Measurements from ENCODE around the gene R3HDML.

- TF ChIP-seq POLR2A (IDR thresholded peaks at IDR 0.05) (no peak), CTCF (IDR thresholded peaks at IDR 0.05) (no peak), POLR2AphosphoS5 (IDR thresholded peaks at IDR 0.05; ENCODE audit: insufficient read depth in 1 of 2, low read depth in 1 of 2) (no peak)
Observed at GRCh38 chr20:44348168-44348659, 11.4 kb downstream of the R3HDML start.

Data from vagina (tissue), 2 donors.